ENCODE results near the gene PRKCB.
A peak's percentile ranks its signal among the peaks of the same experiment; 100 is the strongest.
"Not testable (repeated sequence)": the region's sequence is repeated elsewhere in the genome, so short reads cannot be mapped to it uniquely, and the experiment has no call there.

Gene PRKCB

GRCh38 chr16:24009098-24009497 lies 173.3 kb downstream of the PRKCB start:
- in situ Hi-C loops (cut with HindIII; ENCODE audit: low sequenced_read_pairs), result no loop called here
- DNase-seq (ENCODE audit: low read depth, low spot score), result no peak
- TF ChIP-seq CTCF (IDR thresholded peaks at IDR 0.05; ENCODE audit: low read depth, low read length), result no peak
- no peak overlapping the region for H3K4me3 ChIP-seq (ENCODE audit: low read depth, low read length)

GRCh38 chr16:24009955-24010354 lies 174.2 kb downstream of the PRKCB start:
- no peak for TF ChIP-seq CTCF (IDR thresholded peaks at IDR 0.05; ENCODE audit: low read depth, low read length)
- no peak overlapping the region for H3K4me3 ChIP-seq (ENCODE audit: low read depth, low read length)
- no peak for DNase-seq (ENCODE audit: low read depth, low spot score)
- in situ Hi-C loops (cut with HindIII; ENCODE audit: low sequenced_read_pairs), result no loop called here

GRCh38 chr16:24010440-24011089 lies 174.8 kb downstream of the PRKCB start:
- TF ChIP-seq CTCF (IDR thresholded peaks at IDR 0.05; ENCODE audit: low read depth, low read length), result peak; percentile 57
- H3K4me3 ChIP-seq (ENCODE audit: low read depth, low read length), result no peak overlapping the region
- in situ Hi-C loops (cut with HindIII; ENCODE audit: low sequenced_read_pairs), result no loop called here
- peak; percentile 39 for DNase-seq (ENCODE audit: low read depth, low spot score)

- in situ Hi-C loops (cut with HindIII; ENCODE audit: low sequenced_read_pairs), result no loop called here
- no peak for TF ChIP-seq CTCF (IDR thresholded peaks at IDR 0.05; ENCODE audit: low read depth, low read length)
- no peak overlapping the region for H3K4me3 ChIP-seq (ENCODE audit: low read depth, low read length)
- no peak for DNase-seq (ENCODE audit: low read depth, low spot score)
Measured at GRCh38 chr16:24011237-24011636, 175.5 kb downstream of the PRKCB start.

GRCh38 chr16:24013054-24013636 lies 177.4 kb downstream of the PRKCB start:
- no peak for TF ChIP-seq CTCF (IDR thresholded peaks at IDR 0.05; ENCODE audit: low read depth, low read length)
- in situ Hi-C loops (cut with HindIII; ENCODE audit: low sequenced_read_pairs), result no loop called here
- DNase-seq (ENCODE audit: low read depth, low spot score), result no peak
- H3K4me3 ChIP-seq (ENCODE audit: low read depth, low read length), result no peak overlapping the region

GRCh38 chr16:24013864-24014645 lies 178.3 kb downstream of the PRKCB start:
- DNase-seq (ENCODE audit: low read depth, low spot score), result no peak
- TF ChIP-seq CTCF (IDR thresholded peaks at IDR 0.05; ENCODE audit: low read depth, low read length), result no peak
- no peak overlapping the region for H3K4me3 ChIP-seq (ENCODE audit: low read depth, low read length)
- in situ Hi-C loops (cut with HindIII; ENCODE audit: low sequenced_read_pairs), result no loop called here

GRCh38 chr16:24014955-24015354 lies 179.2 kb downstream of the PRKCB start:
- in situ Hi-C loops (cut with HindIII; ENCODE audit: low sequenced_read_pairs); H3K4me3 ChIP-seq (ENCODE audit: low read depth, low read length); DNase-seq (ENCODE audit: low read depth, low spot score): not testable (repeated sequence)

Data from astrocyte of the spinal cord (primary cell).